Omental fat pad (tissue), 4 donors: ENCODE results near the gene KLHDC7B. TPM values are rescaled to one million over a fixed set of nuclear protein-coding genes. Genes with fewer than 3 reads are reported as not detected.
"Not testable (repeated sequence)": the region's sequence is repeated elsewhere in the genome, so short reads cannot be mapped to it uniquely, and the experiment has no call there.

Experiments used
- ATAC-seq: fragments of 150-250 bp; one replicate; pipeline ENCODE4 v1.9.1; 2016; ENCODE audit warnings: mild to moderate bottlenecking, moderate library complexity; ENCODE audit not compliant: low FRiP score
- DNase-seq: peaks from one replicate; pipeline ENCODE4 v3.0.0-alpha.2; 2019; ENCODE audit warnings: low spot score
- CTCF ChIP-seq, 3 donors: fragments of 450-650 bp; IDR thresholded peaks; one replicate each; pipeline ENCODE4 v1.5.1; 2016 to 2017; ENCODE audit warnings: antibody characterized with exemption in 3 of 3, mild to moderate bottlenecking in 3 of 3, moderate library complexity in 2 of 3
- total RNA-seq, 4 donors: library from RNA; depleted of rRNA; stranded (reverse); fragments of >200 nt; gene quantifications; one replicate each; pipeline ENCODE4 v1.1.0, GENCODE V29; 2016

Gene KLHDC7B
- total RNA-seq, 4 donors from 2014 or later, result 0.48 TPM; not detected in 3

- DNase-seq (peak; percentile 79), ATAC-seq (peak; percentile 62)
- no peak for TF ChIP-seq CTCF (IDR thresholded peaks at IDR 0.05)
These were observed 14.7 kb upstream of the KLHDC7B start for GRCh38 chr22:50530877-50531545.

- ATAC-seq (peak; percentile 39), DNase-seq (no peak)
- no peak for TF ChIP-seq CTCF (IDR thresholded peaks at IDR 0.05)
These were observed 14.1 kb upstream of the KLHDC7B start for GRCh38 chr22:50531546-50531961.

GRCh38 chr22:50531962-50532674 lies 13.6 kb upstream of the KLHDC7B start:
- DNase-seq, result no peak
- TF ChIP-seq CTCF (IDR thresholded peaks at IDR 0.05), result no peak
- ATAC-seq, result peak; percentile 23

GRCh38 chr22:50532824-50533796 lies 12.6 kb upstream of the KLHDC7B start:
- ATAC-seq, result no peak
- TF ChIP-seq CTCF (IDR thresholded peaks at IDR 0.05), result no peak
- no peak for DNase-seq

GRCh38 chr22:50533856-50534711 lies 11.6 kb upstream of the KLHDC7B start:
- DNase-seq, result not testable (repeated sequence)

GRCh38 chr22:50535113-50535512 lies 10.6 kb upstream of the KLHDC7B start:
- DNase-seq, result no peak
- TF ChIP-seq CTCF (IDR thresholded peaks at IDR 0.05), result no peak
- ATAC-seq, result no peak

More at GRCh38 chr22:50533856-50534711, 11.6 kb upstream of the KLHDC7B start:
- not testable (repeated sequence) for ATAC-seq
